ENCODE data around the gene ZDHHC8. TPM values are rescaled to one million over a fixed set of nuclear protein-coding genes. Genes with fewer than 3 reads are reported as not detected.

ZDHHC8 gene
- total RNA-seq, 1 experiment from 2014 or later = 89.3 TPM

- Histone ChIP-seq H3K27ac (ENCODE audit: low read depth, low read length) (no peak overlapping the region), H3K79me2 (ENCODE audit: insufficient read depth, low read length) (peaks cover 83% of the 10 kb centered on the region), H3K9me3 (ENCODE audit: control insufficient read depth in 1 of 2, insufficient read depth in 1 of 2, low read depth in 1 of 2, low read length in 2 of 2) (no peaks in the 10 kb centered on the region), H3K36me3 (ENCODE audit: control insufficient read depth in 1 of 2, insufficient read depth in 2 of 2, low read length in 2 of 2) (peaks cover 81 to 84% of the 10 kb centered on the region in 2 experiments), H3K9me2 (ENCODE audit: insufficient read depth) (no peaks in the 10 kb centered on the region), H3K27me3 (ENCODE audit: insufficient read depth, low read length) (no peaks in the 10 kb centered on the region), H4K20me1 (ENCODE audit: insufficient read depth) (peaks cover 11% of the 10 kb centered on the region; the same call in 1 of the 2 replicates), H3K4me3 (replicated peaks in 1 of 2; ENCODE audit: low read depth in 1 of 2, low read length in 2 of 2) (no peak overlapping the region), H3K4me1 (ENCODE audit: control insufficient read depth in 1 of 2, insufficient read depth in 2 of 2, low read length in 2 of 2) (peaks cover 0 to 8% of the 10 kb centered on the region in 2 experiments; a peak in 2 of 4 replicates), H3K9ac (ENCODE audit: low read length) (no peak overlapping the region), H3K4me2 (ENCODE audit: low read length) (no peak overlapping the region), H2AFZ (ENCODE audit: low read depth, low read length, poor library complexity, severe bottlenecking) (no peak overlapping the region)
- BruUV-seq (replicated peaks) = no TSS peak
- no peak for ATAC-seq
- DNase-seq (ENCODE audit: low read depth, low spot score) = no peak
- CTCF ChIA-PET = no interaction called here
- POLR2A ChIA-PET = no interaction called here
- intact Hi-C loops (cut with micrococcal nuclease) = loop anchor here (10.0 kb wide), 1 partner anchor 105 kb away; no protein-coding TSS in a partner anchor
- RAD21 ChIA-PET (ENCODE audit: low non-redundant PET in 1 of 2, low total read pairs in 2 of 2, uncharacterized antibody in 2 of 2, unreplicated experiment in 2 of 2) = no interaction called here
- TF ChIP-seq CEBPB (IDR thresholded peaks at IDR 0.05; ENCODE audit: low read depth) = no peak
- no peak for TF ChIP-seq ELF1 (IDR thresholded peaks at IDR 0.05; ENCODE audit: borderline replicate concordance, low read depth)
- TF ChIP-seq CBX3 (IDR thresholded peaks at IDR 0.05; ENCODE audit: low read depth) = no peak
- no peak for TF ChIP-seq MAX (IDR thresholded peaks at IDR 0.05)
- no peak for TF ChIP-seq ZNF274 (IDR thresholded peaks at IDR 0.05; ENCODE audit: low read depth, low read length)
- TF ChIP-seq ZBTB33 (IDR thresholded peaks at IDR 0.05; ENCODE audit: extremely low read depth, insufficient replicate concordance, low read length) = no peak
- no peak for TF ChIP-seq SP1 (IDR thresholded peaks at IDR 0.05; ENCODE audit: low read depth)
- TF ChIP-seq EZH2phosphoT487 (IDR thresholded peaks at IDR 0.05; ENCODE audit: borderline replicate concordance) = no peak
- no peak for TF ChIP-seq JUND (IDR thresholded peaks at IDR 0.05)
- no peak for TF ChIP-seq FOSL1 (IDR thresholded peaks at IDR 0.05; ENCODE audit: low read depth)
- TF ChIP-seq SIN3A (IDR thresholded peaks at IDR 0.05; ENCODE audit: low read depth) = no peak
- TF ChIP-seq TCF7L2 (IDR thresholded peaks at IDR 0.05; ENCODE audit: borderline replicate concordance, extremely low read depth, insufficient read depth, insufficient read length) = no peak
- TF ChIP-seq POLR2A (IDR thresholded peaks at IDR 0.05; ENCODE audit: borderline replicate concordance, extremely low read depth, insufficient read depth, insufficient read length) = no peak
- no peak for TF ChIP-seq RAD21 (IDR thresholded peaks at IDR 0.05; ENCODE audit: low read depth)
- no peak for TF ChIP-seq ZFX (IDR thresholded peaks at IDR 0.05)
- no peak for TF ChIP-seq POLR2AphosphoS5 (IDR thresholded peaks at IDR 0.05; ENCODE audit: low read depth, low read length)
- no peak for TF ChIP-seq EZH2 (IDR thresholded peaks at IDR 0.05)
- no peak for TF ChIP-seq EGR1 (IDR thresholded peaks at IDR 0.05; ENCODE audit: low read depth)
Observed at GRCh38 chr22:20089226-20089976, 42.2 kb upstream of the ZDHHC8 start.

All from HCT116 (cell line).